Pancreas (tissue), 10 donors: Measurements from ENCODE around the gene INF2. TPM values are rescaled to one million over a fixed set of nuclear protein-coding genes. Genes with fewer than 3 reads are reported as not detected.

Experiments used
- ATAC-seq, 4 donors: fragments of 200-7000 bp; cut with Tn5 transposase; one replicate each; pipeline versions ENCODE4 v1.8.0 to v1.9.1; 2020; ENCODE audit warnings: mild to moderate bottlenecking in 4 of 4, moderate library complexity in 4 of 4
- DNase-seq, 6 donors: peaks; one replicate each; pipeline ENCODE4 v3.0.0-alpha.2; 2020
- FAIRE-seq: peaks from 2 replicates; lab custom pipeline; 2012; peaks lifted over from hg19 to GRCh38; lab: Jason Lieb, UNC
- H3K27ac ChIP-seq, 4 donors: fragments of 200-600 bp; sonication (generic); 1 replicate in 3 of 4; 2 replicates in 1 of 4; pipeline versions ENCODE4 v1.5.0 to v1.8.0; 2020
- H3K27me3 ChIP-seq, 4 donors: fragments of 200-600 bp; one replicate each; pipeline ENCODE4 v1.8.0; 2021
- H3K36me3 ChIP-seq, 3 donors: fragments of 200-600 bp; sonication (generic) in 1 of 3; one replicate each; pipeline versions ENCODE4 v1.5.0 to v1.8.0; 2020 to 2021
- H3K4me1 ChIP-seq, 3 donors: fragments of 200-600 bp; one replicate each; pipeline ENCODE4 v1.8.0; 2021
- H3K4me3 ChIP-seq, 4 donors: fragments of 200-600 bp; sonication (generic) in 2 of 4; one replicate each; pipeline versions ENCODE4 v1.5.0 to v1.8.0; 2020 to 2021
- H3K9me3 ChIP-seq, 4 donors: fragments of 200-600 bp; one replicate each; pipeline ENCODE4 v1.8.0; 2021
- CTCF ChIP-seq, 4 donors: fragments of 200-600 bp; sonication (generic) in 3 of 4; IDR thresholded peaks; one replicate each; pipeline versions ENCODE4 v1.5.0 to v1.8.0; 2021; ENCODE audit warnings: antibody characterized with exemption in 4 of 4
- WGBS, 2 donors: extraction: QIAGEN DNeasy Blood & Tissue Kit; methylation state at CpG; one replicate each; pipeline ENCODE4 v1.1.7; 2013; 5-methylcytosine and 5-hydroxymethylcytosine counted together
- intact Hi-C, 3 donors: fragments of 100-400 bp; cut with DNase I; formaldehyde crosslinking; loops; one replicate each; pipeline versions ENCODE4 v1.11.1 to v1.14.2; 2022
- polyA plus RNA-seq, 2 donors: library from polyadenylated mRNA; stranded (reverse); fragments of 200-250 nt; gene quantifications; one replicate each; pipeline ENCODE4 v1.2.3, GENCODE V29; 2013
- total RNA-seq, 6 donors: library from RNA; stranded (reverse); fragmentation: NEBNext Ultra II Directional in 4 of 6; extraction: Animal tissue kit (Norgen Biotek cat#: 25700) in 4 of 6; gene quantifications; one replicate each; pipeline versions ENCODE4 v1.2.1 to v1.2.4, GENCODE V29; 2021 to 2023
- donor health status: healthy with polysubstance abuse.
- donor health status: DM: no; HTN: no; CAD: no; lungs with moderate emphysema.
- donor health status: DM: no; HTN: no; CAD: no.
- donor health status: control.
- donor health status: control.
- donor health status: Bipolar disorder and iron deficiency.
- donor health status: DM: yes; HTN: yes; CAD: no.
- donor health status: DM: no; HTN: no; CAD: no.
- donor health status: DM: no; HTN: no; CAD: no.
- donor health status: DM: yes; HTN: yes; CAD: no.

Gene INF2
- total and polyA plus RNA-seq, 8 donors = 20.4 to 80.8 (median 27.8) TPM

- no peak for ATAC-seq
- TF ChIP-seq CTCF (IDR thresholded peaks at IDR 0.05) = no peak
- Histone ChIP-seq H3K9me3 (no peaks in the 10 kb centered on the region), H3K4me1 (peaks cover 0 to 7% (median 0%) of the 10 kb centered on the region in 3 donors), H3K36me3 (no peaks in the 10 kb centered on the region), H3K27me3 (no peaks in the 10 kb centered on the region), H3K4me3 (no peak overlapping the region), H3K27ac (no peak overlapping the region)
- intact Hi-C loops = no loop called here
- no peak for FAIRE-seq
- 97% methylated on average over 4 of the region's 4 CpGs for WGBS, 2 donors
- DNase-seq = peak in 1 of 6 donors; percentile 8
Measured at GRCh38 chr14:104766256-104766862, 76.9 kb downstream of the INF2 start.

- ATAC-seq (no peak), FAIRE-seq (no peak), DNase-seq (peak in 1 of 6 donors; percentile 40)
- H3K27ac ChIP-seq = no peak overlapping the region
- no peaks in the 10 kb centered on the region for H3K36me3 ChIP-seq
- intact Hi-C loops = no loop called here
- peaks cover 0 to 7% (median 0%) of the 10 kb centered on the region in 3 donors for H3K4me1 ChIP-seq
- no peak for TF ChIP-seq CTCF (IDR thresholded peaks at IDR 0.05)
- WGBS, 2 donors = 84 to 87% methylated on average over 15 of the region's 15 CpGs
- no peaks in the 10 kb centered on the region for H3K27me3 ChIP-seq
- no peaks in the 10 kb centered on the region for H3K9me3 ChIP-seq
- no peak overlapping the region for H3K4me3 ChIP-seq
Measured at GRCh38 chr14:104766863-104767633, 77.6 kb downstream of the INF2 start.

GRCh38 chr14:104767634-104767918 is 78.2 kb downstream of the INF2 start:
- Histone ChIP-seq H3K27me3 (no peaks in the 10 kb centered on the region), H3K27ac (no peak overlapping the region), H3K4me1 (peaks cover 0 to 7% (median 0%) of the 10 kb centered on the region in 3 donors), H3K36me3 (peaks cover 0 to 4% (median 0%) of the 10 kb centered on the region in 3 donors), H3K9me3 (no peaks in the 10 kb centered on the region), H3K4me3 (no peak overlapping the region)
- FAIRE-seq (no peak), DNase-seq (no peak), ATAC-seq (no peak)
- intact Hi-C loops = no loop called here
- TF ChIP-seq CTCF (IDR thresholded peaks at IDR 0.05) = no peak
- 71 to 75% methylated on average over 5 of the region's 5 CpGs for WGBS, 2 donors

GRCh38 chr14:104768437-104769323 is 79.3 kb downstream of the INF2 start:
- ATAC-seq (peak; percentile 80 to 96 (median 92)), FAIRE-seq (no peak), DNase-seq (peak; percentile 78 to 99 (median 92))
- Histone ChIP-seq H3K4me3 (no peak overlapping the region), H3K4me1 (peaks cover 0 to 7% (median 5%) of the 10 kb centered on the region in 3 donors), H3K27me3 (no peaks in the 10 kb centered on the region), H3K27ac (no peak overlapping the region), H3K9me3 (no peaks in the 10 kb centered on the region), H3K36me3 (peaks cover 0 to 6% (median 0%) of the 10 kb centered on the region in 3 donors)
- peak; percentile 92 to 95 (median 93) for TF ChIP-seq CTCF (IDR thresholded peaks at IDR 0.05)
- intact Hi-C loops = loop anchor here in 1 of 3 donors (2.0 kb wide), 1 partner anchor 54 kb away; no protein-coding TSS in a partner anchor
- 11 to 15% methylated on average over 24 to 25 of the region's 25 CpGs for WGBS, 2 donors
